Omental fat pad (tissue), 4 donors: ENCODE measurements around the gene SDF2L1. TPM values are rescaled to one million over a fixed set of nuclear protein-coding genes. Genes with fewer than 3 reads are reported as not detected.
"Not testable (repeated sequence)": the region's sequence is repeated elsewhere in the genome, so short reads cannot be mapped to it uniquely, and the experiment has no call there.

Source experiments
- ATAC-seq: fragments of 150-250 bp; one replicate; pipeline ENCODE4 v1.9.1; 2016; ENCODE audit warnings: mild to moderate bottlenecking, moderate library complexity; ENCODE audit not compliant: low FRiP score
- DNase-seq: peaks from one replicate; pipeline ENCODE4 v3.0.0-alpha.2; 2019; ENCODE audit warnings: low spot score
- CTCF ChIP-seq, 3 donors: fragments of 450-650 bp; IDR thresholded peaks; one replicate each; pipeline ENCODE4 v1.5.1; 2016 to 2017; ENCODE audit warnings: antibody characterized with exemption in 3 of 3, mild to moderate bottlenecking in 3 of 3, moderate library complexity in 2 of 3
- total RNA-seq, 4 donors: library from RNA; depleted of rRNA; stranded (reverse); fragments of >200 nt; gene quantifications; one replicate each; pipeline ENCODE4 v1.1.0, GENCODE V29; 2016

The SDF2L1 gene
- total RNA-seq, 4 donors from 2014 or later = 16.3 to 49.4 (median 34.0) TPM

- TF ChIP-seq CTCF (IDR thresholded peaks at IDR 0.05) = no peak
- ATAC-seq = no peak
- DNase-seq = no peak
Measured at GRCh38 chr22:21642584-21643448, 714 bp downstream of the SDF2L1 start.

GRCh38 chr22:21643533-21644357, 1.6 kb downstream of the SDF2L1 start:
- no peak for TF ChIP-seq CTCF (IDR thresholded peaks at IDR 0.05)
- ATAC-seq (no peak), DNase-seq (no peak)

- ATAC-seq = not testable (repeated sequence)
Measured at GRCh38 chr22:21645513-21645912, 3.4 kb downstream of the SDF2L1 start.

GRCh38 chr22:21646608-21647590, 4.8 kb downstream of the SDF2L1 start:
- DNase-seq (peak; percentile 62), ATAC-seq (no peak)
- peak in 1 of 3 donors; percentile 86 for TF ChIP-seq CTCF (IDR thresholded peaks at IDR 0.05)

More at GRCh38 chr22:21645513-21645912, 3.4 kb downstream of the SDF2L1 start:
- not testable (repeated sequence) for DNase-seq

GRCh38 chr22:21650280-21650679, 8.2 kb downstream of the SDF2L1 start:
- DNase-seq (no peak), ATAC-seq (no peak)
- TF ChIP-seq CTCF (IDR thresholded peaks at IDR 0.05) = no peak

GRCh38 chr22:21650823-21651520, 8.9 kb downstream of the SDF2L1 start:
- TF ChIP-seq CTCF (IDR thresholded peaks at IDR 0.05) = no peak
- ATAC-seq (no peak), DNase-seq (no peak)
